GM12874 (cell line): ENCODE results near the gene ZNF41.

ENCODE experiments used
- TF ChIP-seq, protein P1 (sequence below): IDR thresholded peaks from 2 replicates; pipeline ENCODE4 v1.5.1; 2011; ENCODE audit warnings: low read depth, mild to moderate bottlenecking, control low read depth, low read length, moderate library complexity; ENCODE audit not compliant: insufficient read depth

Gene ZNF41

DNA sequence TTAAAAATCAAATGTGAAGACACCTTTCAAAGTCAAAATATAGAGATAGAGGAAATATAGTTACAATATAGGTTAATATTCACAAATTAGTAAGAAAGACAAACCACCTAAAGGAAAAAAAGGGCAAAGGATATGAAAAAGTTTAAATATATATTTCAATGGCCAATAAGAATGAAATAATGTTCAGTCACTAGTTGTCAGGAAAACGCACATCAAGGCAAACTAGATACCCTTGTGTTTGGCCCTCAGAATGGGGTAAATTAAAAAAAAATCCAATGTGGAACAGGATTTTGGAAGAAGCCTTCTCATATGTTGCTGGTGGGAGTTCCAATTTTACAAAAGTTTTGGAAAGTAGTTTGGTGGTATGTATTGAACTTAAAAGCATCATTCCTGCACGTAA, 2.4 kb downstream of the ZNF41 start:
- TF ChIP-seq, protein P1, sequence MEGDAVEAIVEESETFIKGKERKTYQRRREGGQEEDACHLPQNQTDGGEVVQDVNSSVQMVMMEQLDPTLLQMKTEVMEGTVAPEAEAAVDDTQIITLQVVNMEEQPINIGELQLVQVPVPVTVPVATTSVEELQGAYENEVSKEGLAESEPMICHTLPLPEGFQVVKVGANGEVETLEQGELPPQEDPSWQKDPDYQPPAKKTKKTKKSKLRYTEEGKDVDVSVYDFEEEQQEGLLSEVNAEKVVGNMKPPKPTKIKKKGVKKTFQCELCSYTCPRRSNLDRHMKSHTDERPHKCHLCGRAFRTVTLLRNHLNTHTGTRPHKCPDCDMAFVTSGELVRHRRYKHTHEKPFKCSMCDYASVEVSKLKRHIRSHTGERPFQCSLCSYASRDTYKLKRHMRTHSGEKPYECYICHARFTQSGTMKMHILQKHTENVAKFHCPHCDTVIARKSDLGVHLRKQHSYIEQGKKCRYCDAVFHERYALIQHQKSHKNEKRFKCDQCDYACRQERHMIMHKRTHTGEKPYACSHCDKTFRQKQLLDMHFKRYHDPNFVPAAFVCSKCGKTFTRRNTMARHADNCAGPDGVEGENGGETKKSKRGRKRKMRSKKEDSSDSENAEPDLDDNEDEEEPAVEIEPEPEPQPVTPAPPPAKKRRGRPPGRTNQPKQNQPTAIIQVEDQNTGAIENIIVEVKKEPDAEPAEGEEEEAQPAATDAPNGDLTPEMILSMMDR, result no peak

DNA sequence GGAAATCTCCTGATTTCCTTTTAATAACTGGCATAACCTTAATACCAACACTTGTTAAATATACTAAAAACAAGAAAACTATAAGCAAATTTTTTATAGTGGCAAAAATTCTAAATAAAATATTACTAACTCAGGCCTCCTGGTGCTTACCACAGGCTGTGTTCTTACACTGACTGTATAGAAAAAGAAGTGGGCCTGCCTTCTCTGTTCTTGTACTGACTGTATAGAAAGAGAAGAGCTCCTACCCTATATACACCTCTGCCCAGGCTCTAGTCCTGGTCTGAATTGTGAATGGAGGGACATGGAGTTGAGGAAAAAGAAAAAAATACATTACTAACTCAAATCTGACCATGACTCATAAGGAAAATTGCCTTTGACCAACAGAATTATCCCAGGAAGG, 7.5 kb downstream of the ZNF41 start:
- TF ChIP-seq, protein P1, result no peak

DNA sequence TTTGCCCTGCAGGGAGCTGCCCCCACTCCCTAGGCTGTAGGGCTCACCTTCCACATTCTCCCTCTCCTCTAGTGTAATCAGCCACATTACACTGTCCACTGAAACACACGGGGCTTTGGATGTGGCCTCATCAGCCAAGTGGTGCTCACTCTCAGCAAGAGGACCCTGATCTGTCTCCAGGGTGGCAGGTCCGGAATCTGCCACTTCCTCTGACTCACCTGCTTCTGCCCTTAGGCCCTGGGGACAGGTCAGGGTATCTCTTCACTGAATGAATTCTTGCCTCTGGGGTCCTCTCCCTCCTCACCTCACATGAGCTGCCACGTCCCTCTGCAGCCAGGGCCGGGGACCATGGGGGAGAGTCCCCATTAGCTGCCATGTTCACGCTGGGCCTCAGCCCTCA, 15.9 kb downstream of the ZNF41 start:
- TF ChIP-seq, protein P1, result no peak

DNA sequence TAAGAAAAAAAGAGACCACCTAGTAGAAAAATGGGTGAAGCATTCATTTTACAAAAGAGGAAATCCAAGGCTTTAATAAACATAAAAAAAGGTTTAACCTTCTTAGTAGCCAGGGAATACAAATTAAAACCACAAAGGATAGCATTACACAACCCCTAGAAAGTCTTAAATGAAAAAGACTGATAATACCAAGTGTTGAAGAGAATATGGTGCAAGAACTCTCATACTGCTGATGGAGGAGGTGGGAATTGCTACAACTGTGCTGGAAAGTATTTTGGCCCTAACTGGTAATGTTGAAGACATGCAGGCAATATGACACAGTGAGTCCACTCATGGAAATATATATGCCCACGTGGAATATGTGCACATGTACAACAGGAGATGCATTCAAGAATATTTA, 22.5 kb downstream of the ZNF41 start:
- TF ChIP-seq, protein P1, result no peak

DNA sequence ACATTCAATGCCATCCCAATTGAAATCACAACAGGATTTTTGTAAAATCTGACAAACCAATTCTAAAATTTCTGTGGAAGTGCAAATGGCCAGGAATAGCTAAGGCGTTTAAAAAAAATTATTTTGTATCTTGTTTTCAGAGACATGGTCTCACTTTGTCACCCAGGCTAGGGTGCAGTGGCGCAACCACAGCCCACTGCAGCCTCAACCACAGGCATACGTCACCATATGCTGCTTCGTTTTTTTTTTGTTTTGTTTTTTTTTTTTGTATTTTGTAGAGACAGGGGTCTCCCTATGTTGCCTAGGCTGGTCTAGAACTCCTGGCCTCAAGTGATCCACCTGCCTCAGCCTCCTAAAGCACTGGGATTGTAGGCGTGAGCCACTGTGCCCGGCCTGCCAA, 24.5 kb downstream of the ZNF41 start:
- TF ChIP-seq, protein P1, result no peak

DNA sequence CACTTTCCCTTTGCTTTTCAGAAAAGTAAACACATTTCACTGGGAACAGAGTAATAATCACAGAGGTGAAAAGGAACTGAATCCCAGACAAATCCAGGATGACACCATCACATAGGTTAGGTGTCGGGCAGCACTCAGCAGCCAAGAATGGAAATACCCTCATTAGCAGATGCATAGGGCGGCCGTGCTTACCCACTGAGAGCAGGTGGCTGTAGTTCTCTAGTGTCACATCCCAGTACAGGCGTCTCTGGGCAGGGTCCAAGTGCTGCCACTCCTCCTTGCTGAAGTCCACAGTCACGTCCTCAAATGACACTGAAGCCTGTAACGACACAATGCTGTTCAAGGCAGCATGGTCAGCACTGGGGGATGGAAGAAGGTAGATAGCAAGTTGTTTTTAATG, 26.9 kb downstream of the ZNF41 start:
- TF ChIP-seq, protein P1, result no peak

- TF ChIP-seq, protein P1, result no peak
Observed at GRCh38 chrX:47452112-47452511, 30.9 kb downstream of the ZNF41 start.
